SU-DHL-6 (cell line): ENCODE data around the gene FNDC4.

Experiments
- H2AFZ ChIP-seq: fragments of 200-600 bp; sonication (generic); 2 replicates; pipeline ENCODE4 v1.6.1; 2014; ENCODE audit warnings: low read depth, mild to moderate bottlenecking, moderate library complexity, mixed read lengths, antibody characterized with exemption, low read length; ENCODE audit not compliant: severe bottlenecking
- H3F3A ChIP-seq: fragments of 200-600 bp; shearing (Covaris generic); 2 replicates; pipeline ENCODE4 v1.6.0; 2016; ENCODE audit warnings: antibody characterized with exemption, mild to moderate bottlenecking; ENCODE audit not compliant: insufficient read depth
- H3K27ac ChIP-seq: fragments of 200-600 bp; sonication (generic); 2 replicates; pipeline ENCODE4 v1.5.1; 2016; ENCODE audit warnings: low read depth, mild to moderate bottlenecking, low read length, moderate library complexity, mixed read lengths
- H3K27me3 ChIP-seq: fragments of 200-600 bp; sonication (generic), shearing (Covaris generic); 2 replicates; pipeline ENCODE4 v1.6.0; 2014; ENCODE audit warnings: mild to moderate bottlenecking, low read length
- H3K36me3 ChIP-seq: fragments of 200-600 bp; sonication (generic); 2 replicates; pipeline ENCODE4 v1.6.1; 2014; ENCODE audit warnings: mild to moderate bottlenecking, low read length, mixed read lengths
- H3K4me2 ChIP-seq: fragments of 300-600, 200-600 bp; shearing (Covaris generic), sonication (generic); 2 replicates; pipeline ENCODE4 v1.6.0; 2014; ENCODE audit warnings: low read length, low read depth, mild to moderate bottlenecking; ENCODE audit not compliant: poor library complexity, severe bottlenecking
- H3K4me3 ChIP-seq: fragments of 200-600 bp; sonication (generic); 2 replicates; pipeline ENCODE4 v1.5.1; 2014; ENCODE audit warnings: antibody characterized with exemption, low read length, mild to moderate bottlenecking, mixed read lengths; ENCODE audit not compliant: insufficient read depth, poor library complexity, severe bottlenecking
- H3K79me2 ChIP-seq: fragments of 200-600 bp; sonication (generic); 2 replicates; pipeline ENCODE4 v1.6.1; 2014; ENCODE audit warnings: mild to moderate bottlenecking, low read length, moderate library complexity; ENCODE audit not compliant: insufficient read depth
- H3K9ac ChIP-seq: fragments of 200-600 bp; sonication (generic); 2 replicates; pipeline ENCODE4 v1.7.0; 2014; ENCODE audit warnings: mild to moderate bottlenecking, low read length
- H3K9me2 ChIP-seq: fragments of 200-600 bp; sonication (generic); replicated peaks from 2 replicates; pipeline ENCODE4 v1.6.1; 2014; ENCODE audit warnings: low read length; ENCODE audit not compliant: insufficient read depth
- H3K9me3 ChIP-seq: fragments of 200-600 bp; sonication (generic); 2 replicates; pipeline ENCODE4 v1.6.1; 2014; ENCODE audit warnings: low read length, mixed read lengths; ENCODE audit not compliant: insufficient read depth
- H4K20me1 ChIP-seq: fragments of 200-600 bp; sonication (generic); 2 replicates; pipeline ENCODE4 v1.6.1; 2014; ENCODE audit warnings: low read depth, mild to moderate bottlenecking, antibody characterized with exemption, low read length, moderate library complexity, mixed read lengths
- CTCF ChIP-seq: fragments of 200-600 bp; sonication (generic); IDR thresholded peaks from one replicate; pipeline ENCODE4 v1.5.1; 2017; ENCODE audit warnings: antibody characterized with exemption, mild to moderate bottlenecking, low read length, moderate library complexity; ENCODE audit not compliant: insufficient read depth, poor library complexity, severe bottlenecking
- EZH2phosphoT487 ChIP-seq: fragments of 200-600 bp; sonication (generic), shearing (Covaris generic); conservative IDR thresholded peaks from 2 replicates; pipeline ENCODE4 v1.6.1; 2018; ENCODE audit warnings: mild to moderate bottlenecking, antibody characterized with exemption, low read length, moderate library complexity, mixed read lengths

FNDC4 gene

GRCh38 chr2:27522400-27522945 lies 27.5 kb upstream of the FNDC4 start:
- H3F3A ChIP-seq = no peaks in the 10 kb centered on the region
- TF ChIP-seq CTCF = no peak
- no peak for TF ChIP-seq EZH2phosphoT487

GRCh38 chr2:27520316-27520715 lies 25.3 kb upstream of the FNDC4 start:
- Histone ChIP-seq H3F3A (no peaks in the 10 kb centered on the region), H4K20me1 (no peaks in the 10 kb centered on the region), H3K9me3 (no peaks in the 10 kb centered on the region), H2AFZ (no peak overlapping the region), H3K27ac (no peak overlapping the region), H3K9ac (no peak overlapping the region), H3K4me2 (no peak overlapping the region), H3K79me2 (no peaks in the 10 kb centered on the region), H3K9me2 (no peaks in the 10 kb centered on the region), H3K4me3 (no peak overlapping the region), H3K27me3 (no peaks in the 10 kb centered on the region), H3K36me3 (no peaks in the 10 kb centered on the region)
- TF ChIP-seq CTCF (no peak), EZH2phosphoT487 (no peak)

More at GRCh38 chr2:27522400-27522945, 27.5 kb upstream of the FNDC4 start:
- Histone ChIP-seq H3K9ac (no peak overlapping the region), H3K79me2 (no peaks in the 10 kb centered on the region), H2AFZ (no peak overlapping the region), H4K20me1 (no peaks in the 10 kb centered on the region), H3K4me2 (no peak overlapping the region), H3K36me3 (no peaks in the 10 kb centered on the region), H3K27me3 (no peaks in the 10 kb centered on the region), H3K4me3 (no peak overlapping the region), H3K9me3 (no peaks in the 10 kb centered on the region), H3K9me2 (no peaks in the 10 kb centered on the region), H3K27ac (no peak overlapping the region)

GRCh38 chr2:27518782-27519113 lies 23.7 kb upstream of the FNDC4 start:
- Histone ChIP-seq H3K79me2 (no peaks in the 10 kb centered on the region), H3K27me3 (no peaks in the 10 kb centered on the region), H3K36me3 (no peaks in the 10 kb centered on the region), H3K4me3 (no peak overlapping the region), H2AFZ (no peak overlapping the region), H3K27ac (no peak overlapping the region), H3K9me3 (no peaks in the 10 kb centered on the region), H3F3A (no peaks in the 10 kb centered on the region), H4K20me1 (no peaks in the 10 kb centered on the region), H3K9me2 (no peaks in the 10 kb centered on the region), H3K4me2 (no peak overlapping the region), H3K9ac (no peak overlapping the region)
- no peak for TF ChIP-seq CTCF
- TF ChIP-seq EZH2phosphoT487 = no peak
